ENCODE measurements around the gene NSUN7.

Gene NSUN7

DNA sequence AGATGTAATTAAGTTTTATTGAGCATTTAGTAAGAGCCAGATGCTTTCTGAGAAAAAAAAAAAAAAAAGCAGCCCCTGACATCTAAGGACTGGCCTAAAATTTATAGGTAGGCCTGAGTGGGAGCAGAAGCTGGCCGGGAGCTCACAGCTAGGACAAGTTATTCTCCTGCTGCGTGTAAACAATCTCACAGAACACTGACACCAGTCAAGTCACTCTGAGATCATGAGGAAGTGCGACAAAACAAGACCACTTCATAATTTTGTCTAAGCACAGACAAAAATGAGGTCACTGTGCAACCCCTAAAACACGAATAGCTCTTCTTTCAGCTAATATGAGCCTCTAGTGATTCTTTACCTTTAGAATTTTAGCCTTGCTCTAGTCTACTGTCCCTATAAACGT, 15.3 kb upstream of the NSUN7 start:
- DNase-seq (ENCODE audit: low spot score) = no peak

DNA sequence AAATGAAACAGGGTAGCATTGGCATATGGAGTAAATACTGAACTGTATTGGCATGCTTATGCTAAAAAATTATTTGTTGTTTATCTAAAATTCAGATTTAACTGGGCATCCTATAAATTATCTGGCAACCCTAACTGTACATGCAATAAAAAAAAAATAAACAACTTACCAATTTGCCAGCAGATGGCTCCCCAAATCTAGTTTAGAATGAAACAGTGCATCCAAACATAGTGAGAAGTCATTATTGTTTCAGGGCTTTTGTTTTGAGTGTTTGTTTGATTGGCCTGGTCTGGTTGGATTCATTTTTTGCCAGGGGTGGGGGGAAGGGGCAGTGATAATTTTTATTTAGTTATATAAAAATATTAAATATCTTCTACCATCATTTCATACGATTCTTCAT, 12.8 kb upstream of the NSUN7 start:
- DNase-seq (ENCODE audit: low spot score) = no peak

DNA sequence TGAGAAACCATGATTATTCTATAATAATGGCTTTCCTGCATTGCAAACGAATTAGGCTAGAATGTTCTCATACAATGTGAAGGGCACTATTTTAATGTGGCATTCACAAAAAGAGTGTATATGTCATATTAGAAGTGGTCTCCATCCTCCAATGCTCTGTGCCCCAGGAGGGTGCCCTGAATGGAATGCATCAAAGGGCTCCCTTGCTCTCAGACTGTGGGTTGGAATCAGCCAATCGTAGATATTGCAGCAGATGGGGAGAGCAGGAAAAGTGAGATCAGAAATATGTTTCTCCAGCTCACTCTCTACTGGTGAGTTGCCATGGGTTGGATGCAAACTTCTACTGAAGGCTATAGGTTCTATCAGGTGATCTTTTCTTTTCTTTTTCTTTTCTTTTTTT, 11.9 kb upstream of the NSUN7 start:
- DNase-seq (ENCODE audit: low spot score) = no peak

DNA sequence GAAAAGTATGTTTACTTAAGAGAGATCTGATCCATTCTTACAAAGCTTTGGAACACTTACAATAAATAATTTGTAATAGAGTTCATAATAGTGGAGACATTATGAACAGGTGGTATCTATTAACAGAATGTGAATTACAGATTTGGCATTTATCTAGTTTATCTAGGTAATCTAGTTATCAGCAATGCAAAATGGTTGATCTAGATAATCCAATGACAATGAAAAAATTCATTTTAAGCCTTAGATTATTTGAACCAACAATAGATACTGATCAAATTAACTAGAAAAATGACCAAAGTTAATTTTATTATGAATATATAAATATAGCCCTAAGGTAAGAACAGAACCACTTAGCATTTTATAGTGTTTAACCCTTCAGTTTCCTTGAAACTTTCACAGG, 10.4 kb upstream of the NSUN7 start:
- DNase-seq (ENCODE audit: low spot score) = no peak

DNA sequence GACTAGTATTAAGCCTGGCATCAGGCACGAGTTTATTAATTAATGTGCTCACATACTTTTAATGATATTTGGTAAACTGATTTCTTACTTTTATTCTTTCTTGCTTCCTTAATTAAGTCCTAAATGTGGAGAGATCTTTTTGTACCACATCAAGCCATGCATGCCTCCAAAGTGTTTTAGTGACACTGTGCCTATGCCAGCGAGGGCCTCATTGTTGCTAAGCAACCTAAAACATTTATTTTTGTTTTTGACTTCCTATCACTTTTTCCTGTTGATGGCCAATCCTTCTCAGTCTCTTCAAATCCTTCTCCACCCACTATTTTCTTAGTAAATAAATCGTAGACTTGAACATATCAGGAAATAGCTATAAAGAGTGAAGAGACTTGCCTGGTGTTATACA, 5.5 kb upstream of the NSUN7 start:
- DNase-seq (ENCODE audit: low spot score) = no peak

DNA sequence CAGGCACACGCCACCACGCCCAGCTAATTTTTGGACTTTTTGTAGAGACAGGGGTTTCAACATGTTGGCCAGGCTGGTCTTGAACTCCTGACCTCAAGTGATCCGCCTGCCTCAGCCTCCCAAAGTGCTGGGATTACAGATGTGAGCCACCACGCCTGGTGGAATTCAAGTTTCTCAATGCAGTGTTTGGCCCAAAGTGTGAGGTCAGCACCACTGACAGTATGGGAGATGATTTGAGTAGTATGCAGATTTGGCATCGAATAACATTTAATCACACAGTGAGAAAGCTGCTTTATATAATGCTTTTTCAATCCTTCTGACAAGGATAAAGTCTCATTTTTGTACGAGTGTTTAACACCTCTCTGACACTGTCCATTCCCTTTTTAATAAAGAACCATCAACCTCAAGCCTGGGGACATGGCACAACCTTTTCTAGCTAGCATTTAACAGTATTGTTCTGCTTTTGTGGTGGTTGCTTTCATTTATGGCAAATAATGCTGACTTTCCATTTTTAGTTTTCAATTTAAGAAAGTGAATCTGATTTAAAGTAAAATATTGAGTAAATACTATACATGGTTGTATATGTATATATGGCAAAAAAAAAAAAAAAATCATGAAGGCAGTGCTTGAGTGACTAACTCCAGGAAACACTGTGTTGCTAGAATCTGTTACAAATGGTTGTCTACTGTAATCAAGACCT, 4.3 kb upstream of the NSUN7 start:
- DNase-seq (ENCODE audit: low spot score) = no peak

DNA sequence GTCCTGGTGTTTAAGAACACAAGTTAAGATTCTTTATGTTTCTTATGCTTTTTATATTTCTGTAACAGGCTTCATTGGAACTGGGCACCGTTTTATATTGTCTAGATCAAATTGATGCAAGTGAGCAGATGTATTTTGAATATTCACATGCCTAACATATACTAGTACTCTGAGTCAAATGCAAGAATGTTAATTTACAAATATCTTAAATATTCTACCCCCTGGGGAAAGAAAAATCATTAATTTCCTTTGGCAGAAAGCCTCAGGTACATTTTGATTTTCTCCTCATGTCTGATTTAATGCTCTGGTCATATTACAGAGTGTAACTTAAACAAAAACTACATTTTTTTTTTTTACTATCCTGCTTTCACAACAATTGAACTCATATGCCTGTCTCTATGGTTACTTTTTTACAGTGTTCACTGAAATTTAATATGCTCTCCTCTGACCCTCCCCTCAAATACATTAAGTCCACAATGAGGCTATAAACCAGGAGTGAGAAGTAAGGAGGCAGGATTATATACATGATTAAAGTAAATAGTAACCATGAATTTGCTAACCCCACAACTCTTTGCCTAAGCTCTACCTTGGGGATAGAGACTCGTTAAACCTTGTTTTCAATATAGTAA, 2.4 kb upstream of the NSUN7 start:
- DNase-seq (ENCODE audit: low spot score) = no peak

DNA sequence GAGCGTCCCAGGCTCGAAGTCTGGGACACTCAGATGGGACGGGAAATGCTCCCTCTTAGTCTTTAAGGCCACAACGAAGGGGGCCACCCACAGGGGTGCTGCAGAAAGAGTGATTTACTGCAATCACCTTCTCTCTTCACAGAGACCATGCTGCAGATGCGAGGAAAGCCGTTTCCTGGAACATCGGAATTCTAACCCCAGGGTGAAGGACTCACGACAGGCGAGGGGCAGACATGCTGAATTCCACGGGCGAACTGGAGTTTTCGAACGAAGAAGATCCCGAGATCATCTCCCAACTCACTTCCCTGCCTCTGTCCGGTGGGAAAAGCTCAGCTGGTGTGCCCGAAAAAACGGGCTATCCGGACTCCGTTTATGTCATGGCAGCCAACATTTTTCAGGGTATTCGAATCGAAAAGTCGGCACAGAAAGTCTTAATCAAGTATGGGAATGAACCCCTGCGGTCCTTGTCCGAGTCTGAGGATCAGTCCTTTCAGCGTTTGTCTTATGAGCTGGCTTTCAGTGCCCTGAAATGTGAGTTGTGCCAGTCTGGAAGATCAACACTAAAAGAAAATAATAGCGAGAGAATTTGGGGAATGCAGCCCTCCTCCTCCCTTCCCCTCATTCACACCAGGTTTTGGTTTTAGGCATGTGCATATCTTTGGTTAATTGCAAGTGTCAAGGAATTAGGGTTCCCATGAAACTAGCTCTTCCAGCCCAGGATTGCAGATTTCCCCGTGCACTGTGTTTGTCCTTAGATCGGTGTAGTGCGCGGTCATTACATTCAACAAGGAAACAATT, 905 bp downstream of the NSUN7 start:
- no peak for DNase-seq (ENCODE audit: low spot score)

DNA sequence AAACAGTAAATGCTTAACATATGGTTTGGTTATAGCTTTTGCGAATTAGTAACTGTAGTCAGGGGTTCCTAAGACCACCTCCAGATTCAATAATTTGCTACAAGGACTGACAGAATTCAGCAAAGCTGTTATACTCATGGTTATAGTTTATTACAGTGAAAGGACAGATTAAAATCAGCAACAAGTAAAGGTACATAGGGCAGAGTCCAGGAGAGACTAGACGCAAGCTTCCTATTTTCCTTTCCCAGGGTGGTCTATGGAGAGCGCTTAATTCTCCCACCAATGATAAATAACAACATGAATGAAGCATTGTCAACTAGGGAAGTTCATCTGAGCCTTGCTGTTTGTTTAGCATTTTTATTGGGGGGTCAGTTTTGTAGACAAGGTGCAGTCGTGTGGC, 5.9 kb downstream of the NSUN7 start:
- DNase-seq (ENCODE audit: low spot score) = no peak

DNA sequence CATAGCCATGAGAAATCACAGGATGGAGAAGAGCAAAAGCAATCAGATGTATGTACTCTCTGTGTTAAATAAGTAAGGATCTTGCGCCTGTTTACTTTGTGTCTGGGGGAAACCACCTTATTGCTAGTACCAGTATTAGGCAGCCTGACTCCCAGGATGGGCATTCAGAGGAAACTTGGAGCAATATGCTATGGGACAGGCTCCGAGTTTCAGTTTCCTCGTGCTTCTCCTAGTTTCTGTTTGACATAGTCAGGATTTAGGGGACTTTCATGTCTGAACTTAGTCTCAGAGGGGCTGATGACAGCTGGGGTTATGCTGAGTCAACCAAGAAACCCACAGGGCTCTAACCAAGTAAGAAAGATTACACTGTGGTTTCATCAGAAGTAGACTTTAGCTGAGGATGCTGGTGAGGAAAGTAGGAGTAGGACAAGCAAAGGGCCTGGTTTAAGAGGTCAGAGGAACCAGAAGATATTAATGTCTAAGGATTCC, 13.5 kb downstream of the NSUN7 start:
- DNase-seq (ENCODE audit: low spot score) = peak; percentile 89

DNA sequence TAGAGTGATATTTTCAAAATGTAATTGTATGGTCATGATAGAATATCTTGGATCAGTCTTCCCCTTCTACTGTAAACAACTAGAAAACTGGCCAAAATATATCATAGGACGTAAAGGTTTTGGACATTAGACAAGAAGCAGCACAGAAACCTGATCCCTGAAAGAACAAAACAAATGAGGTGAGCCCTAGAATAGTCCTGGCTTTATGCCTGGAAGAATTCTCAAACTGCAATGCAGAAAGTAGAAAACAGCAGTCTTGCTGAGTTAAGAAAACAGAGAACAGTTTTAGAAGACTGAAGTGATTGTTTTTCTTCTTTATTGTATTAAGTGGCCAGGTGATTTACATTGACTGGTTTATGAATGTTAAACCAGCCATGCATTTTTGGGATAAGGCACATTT, 19.5 kb downstream of the NSUN7 start:
- no peak for DNase-seq (ENCODE audit: low spot score)

DNA sequence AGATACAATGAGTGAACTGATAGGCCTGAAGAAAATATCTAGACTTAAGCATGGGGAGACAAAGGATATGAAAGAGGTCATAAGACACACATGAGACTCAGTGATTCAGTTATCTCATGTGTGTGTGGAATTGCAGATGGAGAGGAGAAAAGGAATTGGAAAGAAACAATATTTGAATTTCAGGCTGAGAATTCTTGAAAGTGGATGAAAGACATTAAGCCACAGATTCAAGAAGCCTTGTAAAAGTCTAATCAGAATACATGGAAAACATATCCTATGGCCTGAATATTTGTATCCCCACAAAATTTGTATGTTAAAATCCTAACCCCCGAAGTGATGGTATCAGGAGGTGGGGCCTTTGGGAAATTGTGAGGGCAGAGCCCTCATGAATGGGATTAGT, 28.3 kb downstream of the NSUN7 start:
- no peak for DNase-seq (ENCODE audit: low spot score)

DNA sequence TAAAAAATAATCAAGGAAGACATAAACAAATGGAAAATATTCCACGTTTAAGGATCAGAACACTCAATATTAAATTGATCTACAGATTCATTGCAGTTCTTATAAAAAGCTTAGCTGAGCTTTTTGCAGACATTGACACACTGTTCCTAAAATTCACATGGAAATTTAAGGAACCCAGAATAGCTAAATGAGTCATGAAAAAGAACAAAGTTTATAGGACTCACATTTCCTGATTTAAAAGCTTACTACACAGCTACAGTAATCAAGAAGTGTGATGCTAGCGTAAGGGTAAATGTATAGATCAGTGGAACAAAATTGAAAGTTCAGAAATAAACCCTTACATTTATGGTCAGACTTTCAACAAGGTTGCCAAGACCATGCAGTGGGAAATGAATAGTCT, 33.1 kb downstream of the NSUN7 start:
- no peak for DNase-seq (ENCODE audit: low spot score)

DNA sequence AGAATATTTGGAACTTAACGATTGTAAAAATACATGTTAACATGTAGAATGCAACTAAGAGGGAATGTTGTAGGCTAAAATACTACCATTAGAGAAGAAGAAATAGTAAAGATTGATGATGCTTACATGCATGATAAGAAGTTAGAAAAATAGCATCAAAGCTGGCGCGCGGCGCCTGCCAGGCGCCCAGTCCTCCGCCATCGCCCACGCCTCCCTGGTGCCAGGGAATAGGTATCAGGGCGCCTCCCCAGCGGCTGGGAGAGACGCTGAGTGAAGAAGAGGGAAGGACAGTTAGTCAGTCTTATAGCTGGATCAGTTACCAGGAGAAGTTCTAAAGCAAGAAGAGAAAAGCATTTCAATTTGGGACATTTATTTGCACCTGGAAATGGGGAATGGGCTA, 36.0 kb downstream of the NSUN7 start:
- no peak for DNase-seq (ENCODE audit: low spot score)

DNA sequence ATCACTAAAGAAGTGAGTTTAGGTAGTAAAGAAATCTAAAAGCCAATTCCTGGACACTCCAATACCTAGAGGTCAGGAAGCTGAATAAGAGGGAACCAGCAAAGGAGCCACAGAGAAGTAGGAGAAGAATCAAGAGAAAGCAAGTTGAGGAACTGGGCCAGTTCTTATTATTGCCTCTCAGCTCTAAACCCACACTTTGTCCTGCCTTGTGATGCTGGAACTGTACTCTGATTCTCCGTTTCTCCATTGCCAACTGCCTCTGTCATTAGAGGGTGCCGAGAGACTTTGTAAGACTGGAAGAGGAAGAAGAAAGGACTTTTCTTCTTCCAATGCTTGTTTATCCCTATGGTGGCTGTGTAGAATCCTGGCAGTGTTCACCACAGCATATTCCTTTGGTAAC, 38.6 kb downstream of the NSUN7 start:
- no peak for DNase-seq (ENCODE audit: low spot score)

DNA sequence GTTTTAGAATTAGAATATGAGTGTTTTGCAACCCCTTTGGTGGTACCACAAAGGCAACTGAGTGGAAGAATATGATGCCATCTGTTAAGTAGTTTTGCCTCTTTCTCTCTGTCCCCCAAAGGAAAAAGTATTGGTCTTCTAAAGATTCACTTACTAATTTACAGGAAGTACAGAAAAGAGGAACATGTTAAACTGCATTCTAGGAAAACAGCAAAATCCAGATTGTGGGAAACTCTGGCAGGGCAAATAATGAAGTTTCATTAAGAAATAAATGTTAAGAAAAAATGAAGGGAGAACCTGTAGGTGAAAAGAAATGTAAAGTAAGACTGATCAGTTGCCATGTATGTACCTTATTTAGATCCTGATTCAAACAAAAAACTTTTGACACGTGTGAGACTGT, 39.3 kb downstream of the NSUN7 start:
- DNase-seq (ENCODE audit: low spot score) = no peak

DNA sequence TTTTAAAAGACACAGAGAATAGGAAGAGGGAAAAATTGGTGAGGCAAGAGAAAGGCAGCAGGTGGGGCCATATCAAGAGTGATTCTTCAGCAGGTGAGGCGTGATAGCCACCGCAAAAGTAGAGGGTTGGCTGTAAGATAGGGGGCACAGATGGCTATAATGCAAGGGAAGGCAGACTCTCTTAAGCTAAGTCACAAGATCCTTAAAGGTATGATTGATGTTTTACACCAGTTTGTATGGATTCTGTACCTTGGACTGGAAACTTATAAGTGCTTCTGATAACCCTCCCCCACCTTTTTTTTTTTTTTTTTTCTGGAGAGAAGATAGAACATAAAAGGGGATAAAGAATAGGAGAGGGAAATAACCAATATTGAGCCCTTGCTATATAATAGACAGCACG, 40.0 kb downstream of the NSUN7 start:
- no peak for DNase-seq (ENCODE audit: low spot score)

DNA sequence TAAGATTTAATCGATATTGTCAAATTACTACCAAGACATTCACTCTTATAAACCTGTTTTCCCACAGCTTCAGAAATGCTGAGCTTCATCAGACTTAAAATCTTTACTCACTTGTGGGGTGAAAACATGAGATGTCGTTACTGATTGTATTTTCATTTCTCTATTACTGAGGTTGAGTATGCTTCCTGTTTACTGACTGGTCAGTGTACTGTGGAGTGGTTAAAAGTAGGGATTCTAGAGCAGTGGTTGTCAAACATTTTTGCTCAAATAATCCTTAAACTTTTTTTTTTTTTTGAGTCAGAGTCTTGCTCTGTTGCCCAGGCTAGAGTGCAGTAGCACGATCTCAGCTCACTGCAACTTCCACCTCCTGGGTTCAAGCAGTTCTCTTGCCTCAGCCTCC, 50.3 kb downstream of the NSUN7 start:
- DNase-seq (ENCODE audit: low spot score) = no peak

DNA sequence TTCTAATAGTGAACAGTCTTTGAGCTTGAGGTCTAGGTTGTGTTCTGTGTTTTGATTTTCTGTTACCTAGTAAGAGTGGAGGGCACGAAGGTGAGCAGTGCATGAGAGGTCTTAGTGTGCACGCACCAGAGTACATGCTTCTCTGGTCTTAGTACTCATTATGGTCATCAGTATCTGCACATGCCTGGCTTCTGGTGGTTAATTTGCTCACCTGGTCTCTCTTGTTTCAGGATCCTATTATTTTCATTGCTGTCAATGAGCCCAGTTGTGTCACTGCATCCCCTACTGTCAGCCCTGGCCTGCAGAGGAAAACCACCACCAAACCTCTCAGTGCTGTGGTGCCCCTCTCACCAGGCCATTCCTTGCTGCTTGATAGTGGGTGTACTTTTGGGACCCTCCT, 54.8 kb downstream of the NSUN7 start:
- no peak for DNase-seq (ENCODE audit: low spot score)

DNA sequence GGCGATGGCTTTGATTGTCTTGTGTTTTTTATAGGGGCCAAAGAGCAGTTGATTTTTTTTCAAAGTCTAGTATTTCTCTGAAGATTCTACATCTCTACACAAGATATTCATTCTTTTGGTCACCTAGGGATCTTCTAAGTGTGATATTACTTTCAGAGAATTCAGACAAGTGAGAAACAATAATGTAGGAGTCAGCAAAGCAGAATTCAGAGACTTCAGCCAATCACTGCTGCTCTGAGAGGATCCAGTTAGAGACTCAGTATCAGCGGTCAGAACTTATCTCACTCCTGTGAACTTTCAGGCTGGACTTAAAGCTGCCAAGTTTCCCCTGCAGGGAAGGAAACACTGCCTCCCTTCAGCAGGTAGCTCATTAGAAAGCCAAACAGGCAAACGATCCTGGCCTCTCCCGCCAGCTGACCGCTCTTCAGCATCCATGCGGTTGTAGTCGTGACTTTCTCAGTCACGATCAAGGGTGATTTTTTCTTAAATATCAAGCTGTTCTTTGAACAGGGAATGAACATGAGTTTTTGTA, 59.2 kb downstream of the NSUN7 start:
- DNase-seq (ENCODE audit: low spot score) = no peak

DNA sequence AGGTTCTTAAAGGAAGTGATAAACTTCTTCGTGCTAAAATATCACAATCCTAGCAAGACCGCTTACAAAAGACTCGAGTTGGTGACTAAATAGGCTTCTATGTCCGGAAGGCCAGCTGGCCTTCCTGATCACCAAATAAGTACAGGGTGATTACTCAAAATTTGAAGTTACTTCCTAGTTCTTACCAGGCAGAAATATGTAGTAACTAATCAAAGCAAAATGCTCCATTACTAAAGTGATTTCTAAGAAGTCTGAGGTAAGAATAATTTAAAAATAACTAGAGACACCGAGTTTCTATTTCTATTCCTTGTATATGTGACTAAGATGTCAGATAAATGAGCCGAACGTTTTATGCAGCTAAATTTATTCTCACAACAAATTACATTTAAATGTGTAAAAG, 62.2 kb downstream of the NSUN7 start:
- no peak for DNase-seq (ENCODE audit: low spot score)

DNA sequence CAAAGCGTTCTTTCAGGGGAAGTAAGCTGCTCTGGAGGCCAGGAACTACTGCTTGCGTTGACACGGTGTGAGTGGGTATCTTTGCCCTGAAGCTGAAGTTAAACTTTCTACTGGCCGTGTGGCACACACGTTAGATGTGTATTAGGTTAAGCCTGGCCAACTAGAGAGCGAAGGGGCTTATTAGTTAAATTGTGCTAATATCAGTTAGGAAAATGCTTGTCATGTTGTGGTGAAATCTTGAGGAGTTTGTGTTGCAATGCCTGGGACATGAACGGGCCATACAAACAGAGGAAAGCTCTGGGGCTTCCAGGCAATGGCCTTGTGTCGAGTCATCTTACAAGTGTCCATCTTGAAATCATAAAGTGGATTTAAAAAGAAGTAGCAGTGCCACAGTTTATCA, 62.6 kb downstream of the NSUN7 start:
- no peak for DNase-seq (ENCODE audit: low spot score)

DNA sequence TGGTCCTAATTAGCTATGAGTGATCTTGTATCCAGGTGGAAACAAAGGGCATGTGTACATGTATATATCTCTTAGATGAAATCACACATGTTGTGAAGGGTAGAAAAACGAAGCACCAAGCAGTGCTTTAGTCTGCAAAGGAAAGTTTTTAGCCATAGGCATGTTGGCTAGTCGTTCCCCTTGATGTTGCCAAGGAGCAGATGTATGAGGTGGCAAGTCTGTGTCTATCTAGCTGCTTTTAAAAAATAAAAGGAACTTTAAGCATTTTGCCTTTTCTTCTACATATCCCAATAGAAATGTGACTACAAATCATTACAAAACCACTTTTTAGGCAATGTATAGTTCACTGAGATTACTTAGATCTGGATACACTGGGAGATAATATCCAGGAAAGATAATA, 63.1 kb downstream of the NSUN7 start:
- DNase-seq (ENCODE audit: low spot score) = no peak
